GM21367 (cell line): ENCODE measurements around the gene VAMP4.

Experiments
- ATAC-seq: cut with Tn5 transposase; IDR thresholded peaks from one replicate; pipeline ENCODE4 v1.9.1; 2021; ENCODE audit not compliant: unreplicated experiment

Gene VAMP4

DNA sequence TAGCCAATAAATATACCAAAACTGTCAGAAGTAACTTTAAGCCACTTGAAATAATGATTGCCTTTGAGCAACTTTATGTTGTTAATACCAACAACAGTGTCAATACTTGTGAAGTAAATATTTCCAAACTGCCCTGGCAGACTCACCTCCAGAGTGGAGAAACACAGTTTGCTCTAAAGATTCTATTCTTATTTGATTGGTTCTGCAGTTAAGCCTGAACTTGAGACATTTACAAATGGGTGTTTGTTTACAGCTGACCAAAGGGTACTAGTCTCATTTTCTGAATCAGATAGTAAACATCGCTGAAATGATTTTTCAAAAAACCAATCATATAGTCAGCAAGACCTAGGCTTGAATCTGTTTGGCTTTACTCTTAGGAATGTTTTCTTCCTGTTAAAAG lies 88.1 kb downstream of the VAMP4 start:
- no peak for ATAC-seq

- no peak for ATAC-seq
These were observed 89.5 kb downstream of the VAMP4 start, which contains the start of gene MYOC for GRCh38 chr1:171652234-171652822. MYOC (minus strand) TSS chr1:171652688; CDS start chr1:171652611, 77 bp downstream.
